T-helper 2 cell (primary cell): ENCODE data around the gene TOMM40L.
"Not testable (repeated sequence)": the region's sequence is repeated elsewhere in the genome, so short reads cannot be mapped to it uniquely, and the experiment has no call there.

Source experiments
- DNase-seq, 5 experiments: peaks; one replicate each; pipeline versions ENCODE4 v3.0.0 to v3.0.0-alpha.2; 2012 to 2022

Gene TOMM40L

GRCh38 chr1:161222175-161223019, 3.5 kb upstream of the TOMM40L start:
- DNase-seq = no peak

- DNase-seq = no peak
Measured at GRCh38 chr1:161223805-161224694, 1.8 kb upstream of the TOMM40L start.

GRCh38 chr1:161224695-161225087, 1.2 kb upstream of the TOMM40L start:
- not testable (repeated sequence) for DNase-seq

GRCh38 chr1:161225178-161225533, 704 bp upstream of the TOMM40L start:
- DNase-seq = no peak

GRCh38 chr1:161226320-161226711, 456 bp downstream of the TOMM40L start:
- DNase-seq = no peak

GRCh38 chr1:161226759-161227158, 899 bp downstream of the TOMM40L start:
- DNase-seq = no peak

GRCh38 chr1:161227196-161227871, 1.5 kb downstream of the TOMM40L start:
- peak; percentile 63 to 85 (median 81) for DNase-seq

- DNase-seq = no peak
Measured at GRCh38 chr1:161228032-161228431, 2.2 kb downstream of the TOMM40L start.

GRCh38 chr1:161229896-161230295, 4.0 kb downstream of the TOMM40L start:
- peak in 1 of 5 experiments; percentile 10 for DNase-seq

- no peak for DNase-seq
Measured at GRCh38 chr1:161230762-161231161, 4.9 kb downstream of the TOMM40L start.

GRCh38 chr1:161233102-161233501, 7.2 kb downstream of the TOMM40L start:
- no peak for DNase-seq

- DNase-seq = no peak
Measured at GRCh38 chr1:161235957-161236775, 10.3 kb downstream of the TOMM40L start.

- DNase-seq = no peak
Measured at GRCh38 chr1:161238039-161238473, 12.2 kb downstream of the TOMM40L start, which contains the start of gene NR1I3. TSS of gene NR1I3 (minus strand) at chr1:161238203. CDS start at chr1:161236565, 1,638 bp downstream.

GRCh38 chr1:161241682-161242081, 15.8 kb downstream of the TOMM40L start:
- DNase-seq = no peak

- no peak for DNase-seq
Measured at GRCh38 chr1:161242313-161242712, 16.5 kb downstream of the TOMM40L start.

GRCh38 chr1:161244888-161245287, 19.0 kb downstream of the TOMM40L start:
- no peak for DNase-seq

- not testable (repeated sequence) for DNase-seq
Measured at GRCh38 chr1:161250100-161250499, 24.2 kb downstream of the TOMM40L start.

GRCh38 chr1:161250829-161251228, 25.0 kb downstream of the TOMM40L start:
- no peak for DNase-seq

GRCh38 chr1:161251579-161251978, 25.7 kb downstream of the TOMM40L start:
- DNase-seq = no peak

GRCh38 chr1:161255302-161255701, 29.4 kb downstream of the TOMM40L start:
- DNase-seq = not testable (repeated sequence)

GRCh38 chr1:161255955-161256520, 30.2 kb downstream of the TOMM40L start:
- DNase-seq = not testable (repeated sequence)

- DNase-seq = not testable (repeated sequence)
Measured at GRCh38 chr1:161257109-161257508, 31.2 kb downstream of the TOMM40L start.
